Spleen (tissue), 7 donors: ENCODE results near the gene CHD2.

Source experiments
- POLR2A ChIP-seq, 3 donors: fragments of 450-650 bp; IDR thresholded peaks; one replicate each; pipeline ENCODE4 v1.5.1; 2017; ENCODE audit warnings: antibody characterized with exemption in 3 of 3, mild to moderate bottlenecking in 1 of 3
- TF ChIP-seq, protein P1 (sequence below), 11 experiments: fragments of 200-600 bp in 7 of 11; fragments of 450-650 bp in 4 of 11; sonication (generic) in 4 of 11; IDR thresholded peaks in 8 of 11; conservative IDR thresholded peaks in 3 of 11; 1 replicate in 7 of 11; 2 replicates in 4 of 11; pipeline versions ENCODE4 v1.4.0 to v1.8.0; 2016 to 2021; ENCODE audit warnings: antibody characterized with exemption in 11 of 11, inconsistent platforms in 4 of 11, mild to moderate bottlenecking in 1 of 11
- donor health status: DM: no; HTN: no; CAD: no; lungs with moderate emphysema.
- donor health status: DM: no; HTN: no; CAD: no.
- donor health status: DM: no; HTN: no; CAD: no.

DNA sequence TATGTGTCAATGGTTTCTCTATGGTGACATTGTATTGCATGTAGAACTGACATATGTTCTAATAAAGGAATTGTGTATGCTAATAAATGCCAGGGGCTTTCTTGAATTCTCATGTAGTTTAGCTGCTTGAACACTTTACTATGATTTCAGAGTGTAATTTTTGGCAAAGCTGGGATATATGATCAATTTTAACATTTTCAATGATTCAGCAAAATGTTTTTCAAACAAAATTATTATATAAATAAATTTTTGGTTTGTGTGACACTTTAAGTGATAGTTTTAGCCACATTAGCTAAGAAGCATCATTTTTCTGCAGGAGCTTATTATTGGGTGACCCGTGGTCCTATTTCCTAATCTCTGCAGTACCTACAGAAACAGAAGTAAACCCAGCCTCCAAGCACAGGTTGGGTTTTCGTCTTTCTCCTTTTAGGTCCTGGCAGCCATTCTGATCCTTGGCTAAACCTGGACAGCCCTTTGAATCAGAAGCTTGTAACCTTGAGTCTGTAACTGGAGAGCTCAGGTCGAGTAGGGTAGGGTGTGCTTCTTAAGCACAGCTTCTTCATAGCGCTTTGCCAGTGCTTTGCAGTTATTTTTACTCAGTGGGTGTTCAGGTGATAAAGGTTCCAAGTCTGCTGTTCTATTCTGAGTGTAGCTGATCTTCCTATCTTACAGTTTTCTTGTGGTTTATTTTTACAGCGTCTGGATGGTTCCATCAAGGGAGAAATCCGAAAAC, 74.2 kb downstream of the CHD2 start:
- no peak for TF ChIP-seq POLR2A (IDR thresholded peaks at IDR 0.05)
- TF ChIP-seq, protein P1, sequence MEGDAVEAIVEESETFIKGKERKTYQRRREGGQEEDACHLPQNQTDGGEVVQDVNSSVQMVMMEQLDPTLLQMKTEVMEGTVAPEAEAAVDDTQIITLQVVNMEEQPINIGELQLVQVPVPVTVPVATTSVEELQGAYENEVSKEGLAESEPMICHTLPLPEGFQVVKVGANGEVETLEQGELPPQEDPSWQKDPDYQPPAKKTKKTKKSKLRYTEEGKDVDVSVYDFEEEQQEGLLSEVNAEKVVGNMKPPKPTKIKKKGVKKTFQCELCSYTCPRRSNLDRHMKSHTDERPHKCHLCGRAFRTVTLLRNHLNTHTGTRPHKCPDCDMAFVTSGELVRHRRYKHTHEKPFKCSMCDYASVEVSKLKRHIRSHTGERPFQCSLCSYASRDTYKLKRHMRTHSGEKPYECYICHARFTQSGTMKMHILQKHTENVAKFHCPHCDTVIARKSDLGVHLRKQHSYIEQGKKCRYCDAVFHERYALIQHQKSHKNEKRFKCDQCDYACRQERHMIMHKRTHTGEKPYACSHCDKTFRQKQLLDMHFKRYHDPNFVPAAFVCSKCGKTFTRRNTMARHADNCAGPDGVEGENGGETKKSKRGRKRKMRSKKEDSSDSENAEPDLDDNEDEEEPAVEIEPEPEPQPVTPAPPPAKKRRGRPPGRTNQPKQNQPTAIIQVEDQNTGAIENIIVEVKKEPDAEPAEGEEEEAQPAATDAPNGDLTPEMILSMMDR (IDR thresholded peaks at IDR 0.05 in 8 of 11, conservative IDR thresholded peaks at IDR 0.05 in 3 of 11), result no peak
